ENCODE measurements around the gene AP1B1.

The AP1B1 gene

DNA sequence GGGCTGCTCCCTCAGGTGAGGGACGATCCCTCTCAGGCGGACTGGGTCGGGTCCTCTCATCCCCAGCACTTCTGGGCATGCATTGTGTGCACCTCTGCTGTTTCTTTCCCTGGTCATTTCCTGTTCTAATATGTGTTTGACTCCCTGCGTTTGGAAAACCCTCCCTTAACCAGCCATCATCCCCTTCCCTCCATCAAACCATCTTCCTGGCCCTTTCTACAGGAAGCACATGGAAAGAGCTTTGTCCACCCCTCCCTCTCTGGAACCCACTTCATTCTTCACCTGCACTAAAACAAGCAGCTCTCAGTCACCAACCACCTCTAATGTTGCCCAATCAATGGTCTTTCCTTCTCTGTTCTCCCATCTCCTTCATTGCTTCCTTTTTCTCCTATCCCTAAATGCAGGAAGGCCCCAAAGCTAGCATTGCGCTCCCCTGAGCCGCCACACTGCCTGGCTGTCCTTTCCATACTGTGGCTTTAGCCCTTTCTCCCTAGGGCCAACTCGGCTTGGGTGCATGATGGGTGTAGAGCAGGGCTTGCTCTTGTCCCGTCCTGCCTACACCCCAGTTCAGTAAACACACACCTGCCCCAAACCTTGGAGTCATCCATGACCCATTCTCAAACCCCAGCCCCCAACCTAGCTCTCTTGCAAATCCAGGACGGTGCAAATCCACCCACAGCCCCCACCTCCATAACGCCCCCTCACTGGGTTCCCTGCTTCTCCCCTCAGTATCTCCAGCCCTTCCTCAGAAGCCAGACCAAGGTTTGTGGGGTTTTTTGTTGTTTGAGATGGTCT lies 87.4 kb downstream of the AP1B1 start:
- Mint-ChIP-seq H3K9me3 (ENCODE audit: low read depth) (no peaks in the 10 kb centered on the region), H3K27me3 (peaks cover 2% of the 10 kb centered on the region), H3K36me3 (peaks cover 7% of the 10 kb centered on the region), H3K4me3 (no peak overlapping the region), H3K4me1 (ENCODE audit: low read depth) (peaks cover 5% of the 10 kb centered on the region), H3K27ac (peak overlapping the region; percentile 0)

DNA sequence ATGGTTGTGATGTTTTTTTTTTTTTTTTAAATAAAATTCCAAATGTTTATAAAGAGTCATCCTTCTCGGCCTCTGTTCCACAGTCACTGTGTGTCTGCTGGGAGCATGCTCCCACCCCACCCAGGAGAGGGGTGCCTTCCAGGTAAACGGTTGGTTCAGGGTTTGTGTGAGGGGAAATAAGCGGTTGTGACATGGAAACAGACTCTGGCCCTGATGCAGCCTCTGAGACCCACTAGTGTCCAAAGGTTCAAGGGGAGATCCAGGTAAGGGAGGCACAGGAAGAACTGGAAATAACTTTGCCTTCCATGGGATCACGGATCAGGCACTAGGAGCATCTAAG lies 87.9 kb downstream of the AP1B1 start:
- H3K4me1 Mint-ChIP-seq (ENCODE audit: low read depth), result peaks cover 2% of the 10 kb centered on the region
- peaks cover 7% of the 10 kb centered on the region for H3K36me3 Mint-ChIP-seq
- H3K27me3 Mint-ChIP-seq, result peaks cover 2% of the 10 kb centered on the region
- H3K9me3 Mint-ChIP-seq (ENCODE audit: low read depth), result no peaks in the 10 kb centered on the region
- H3K4me3 Mint-ChIP-seq, result no peak overlapping the region
- no peak overlapping the region for H3K27ac Mint-ChIP-seq

DNA sequence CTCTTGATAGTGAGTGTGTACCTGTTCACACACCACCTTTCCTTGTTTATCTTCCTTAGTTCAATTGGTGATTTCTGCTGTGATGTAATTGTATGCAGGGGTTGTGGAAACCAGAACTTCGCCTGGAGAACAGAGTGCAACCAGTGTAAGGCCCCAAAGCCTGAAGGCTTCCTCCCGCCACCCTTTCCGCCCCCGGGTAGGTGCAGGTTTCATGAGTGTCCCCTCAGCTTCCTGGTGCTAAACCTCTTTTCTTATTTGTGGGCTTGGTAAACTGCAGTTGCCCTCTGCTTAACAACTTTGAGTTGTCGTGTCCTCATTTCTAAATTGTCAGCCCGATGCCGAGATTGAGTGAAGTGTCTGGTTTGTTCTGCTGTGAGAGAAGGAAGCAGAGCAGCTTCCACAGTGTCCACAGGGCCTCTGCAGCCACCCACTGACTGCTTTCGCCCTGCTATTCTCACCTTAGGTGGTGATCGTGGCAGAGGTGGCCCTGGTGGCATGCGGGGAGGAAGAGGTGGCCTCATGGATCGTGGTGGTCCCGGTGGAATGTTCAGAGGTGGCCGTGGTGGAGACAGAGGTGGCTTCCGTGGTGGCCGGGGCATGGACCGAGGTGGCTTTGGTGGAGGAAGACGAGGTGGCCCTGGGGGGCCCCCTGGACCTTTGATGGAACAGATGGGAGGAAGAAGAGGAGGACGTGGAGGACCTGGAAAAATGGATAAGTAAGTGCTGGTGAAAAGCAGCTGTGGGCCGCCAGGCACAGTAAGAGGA lies 89.1 kb downstream of the AP1B1 start:
- peaks cover 7% of the 10 kb centered on the region for H3K36me3 Mint-ChIP-seq
- H3K9me3 Mint-ChIP-seq (ENCODE audit: low read depth), result no peaks in the 10 kb centered on the region
- no peak overlapping the region for H3K27ac Mint-ChIP-seq
- peaks cover 2% of the 10 kb centered on the region for H3K4me1 Mint-ChIP-seq (ENCODE audit: low read depth)
- H3K4me3 Mint-ChIP-seq, result no peak overlapping the region
- H3K27me3 Mint-ChIP-seq, result no peaks in the 10 kb centered on the region

DNA sequence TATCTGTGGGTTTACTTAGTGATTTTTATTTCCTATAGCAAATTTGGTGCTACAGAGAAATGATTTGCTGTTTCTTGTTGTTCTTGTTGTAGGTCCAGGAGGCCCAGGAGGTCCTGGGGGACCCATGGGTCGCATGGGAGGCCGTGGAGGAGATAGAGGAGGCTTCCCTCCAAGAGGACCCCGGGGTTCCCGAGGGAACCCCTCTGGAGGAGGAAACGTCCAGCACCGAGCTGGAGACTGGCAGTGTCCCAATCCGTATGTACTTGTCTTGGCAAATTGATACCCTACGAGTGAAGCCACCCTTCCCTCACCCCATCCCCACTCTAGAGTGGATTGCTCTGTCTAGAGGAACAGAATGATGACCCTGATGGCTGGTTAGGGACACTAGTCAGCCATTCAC lies 89.7 kb downstream of the AP1B1 start:
- H3K27me3 Mint-ChIP-seq, result no peaks in the 10 kb centered on the region
- no peaks in the 10 kb centered on the region for H3K9me3 Mint-ChIP-seq (ENCODE audit: low read depth)
- H3K36me3 Mint-ChIP-seq, result peaks cover 7% of the 10 kb centered on the region
- no peak overlapping the region for H3K27ac Mint-ChIP-seq
- no peak overlapping the region for H3K4me3 Mint-ChIP-seq
- peaks cover 2% of the 10 kb centered on the region for H3K4me1 Mint-ChIP-seq (ENCODE audit: low read depth)

DNA sequence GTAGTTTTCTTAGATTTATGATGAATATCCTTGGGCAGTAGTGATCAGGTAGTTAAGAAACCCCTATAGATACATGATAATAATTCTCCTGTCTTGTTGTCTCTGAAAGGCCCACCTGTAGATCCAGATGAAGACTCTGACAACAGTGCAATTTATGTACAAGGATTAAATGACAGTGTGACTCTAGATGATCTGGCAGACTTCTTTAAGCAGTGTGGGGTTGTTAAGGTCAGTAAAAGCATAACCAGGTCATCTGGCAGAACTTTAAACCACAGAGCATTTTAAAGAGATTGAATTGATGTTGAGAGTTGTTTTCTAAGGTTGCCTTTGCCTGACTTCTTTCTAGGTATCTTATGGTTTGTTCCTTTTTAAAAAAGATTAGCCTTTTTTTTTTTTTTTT lies 96.0 kb downstream of the AP1B1 start:
- no peaks in the 10 kb centered on the region for H3K27me3 Mint-ChIP-seq
- peaks cover 11% of the 10 kb centered on the region for H3K4me1 Mint-ChIP-seq (ENCODE audit: low read depth)
- no peak overlapping the region for H3K4me3 Mint-ChIP-seq
- H3K36me3 Mint-ChIP-seq, result peaks cover 2% of the 10 kb centered on the region
- H3K9me3 Mint-ChIP-seq (ENCODE audit: low read depth), result no peaks in the 10 kb centered on the region
- no peak overlapping the region for H3K27ac Mint-ChIP-seq

DNA sequence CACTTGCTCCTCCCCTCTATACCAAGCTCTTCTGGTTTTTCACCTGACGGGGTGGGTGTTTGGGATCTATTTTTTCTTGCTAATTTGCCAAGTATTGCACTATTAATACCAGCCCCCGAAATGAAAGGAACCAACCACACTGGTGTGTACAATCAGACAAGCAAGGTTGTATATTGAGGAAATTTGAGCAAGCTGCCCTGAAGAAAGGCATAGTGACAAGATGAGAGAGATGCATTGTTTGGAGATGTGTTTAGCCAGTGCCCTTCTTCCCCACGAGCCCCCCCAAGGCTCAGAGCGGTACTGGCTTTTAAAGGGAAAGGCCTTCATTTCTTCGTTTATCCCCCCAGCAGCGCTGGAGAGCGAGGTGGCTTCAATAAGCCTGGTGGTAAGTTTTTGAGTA lies 97.2 kb downstream of the AP1B1 start:
- Mint-ChIP-seq H3K4me3 (no peak overlapping the region), H3K4me1 (ENCODE audit: low read depth) (peaks cover 18% of the 10 kb centered on the region), H3K9me3 (ENCODE audit: low read depth) (no peaks in the 10 kb centered on the region), H3K27ac (peak overlapping the region; percentile 5), H3K36me3 (peaks cover 5% of the 10 kb centered on the region), H3K27me3 (no peaks in the 10 kb centered on the region)

DNA sequence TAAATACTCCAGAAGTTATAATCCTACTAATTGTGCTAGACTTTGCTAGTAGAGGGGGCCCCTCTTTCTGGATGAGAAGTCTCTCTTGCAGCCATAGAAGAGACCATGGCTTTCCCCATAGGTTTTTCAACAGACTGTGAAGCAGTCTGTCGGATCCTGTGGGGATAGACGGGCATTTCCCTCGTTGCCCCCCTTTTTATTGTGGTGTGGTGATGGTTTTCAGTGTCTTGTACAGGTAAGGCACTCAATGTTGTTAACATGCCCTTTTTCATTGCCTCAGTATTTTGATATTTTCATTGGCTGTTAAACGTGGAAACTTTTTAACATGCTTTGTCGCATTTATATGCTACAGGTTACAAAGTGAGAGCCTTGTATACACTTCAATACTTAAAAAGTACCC lies 98.3 kb downstream of the AP1B1 start:
- Mint-ChIP-seq H3K9me3 (ENCODE audit: low read depth) (no peaks in the 10 kb centered on the region), H3K4me1 (ENCODE audit: low read depth) (peaks cover 20% of the 10 kb centered on the region), H3K27ac (no peak overlapping the region), H3K27me3 (no peaks in the 10 kb centered on the region), H3K36me3 (peaks cover 5% of the 10 kb centered on the region), H3K4me3 (no peak overlapping the region)

DNA sequence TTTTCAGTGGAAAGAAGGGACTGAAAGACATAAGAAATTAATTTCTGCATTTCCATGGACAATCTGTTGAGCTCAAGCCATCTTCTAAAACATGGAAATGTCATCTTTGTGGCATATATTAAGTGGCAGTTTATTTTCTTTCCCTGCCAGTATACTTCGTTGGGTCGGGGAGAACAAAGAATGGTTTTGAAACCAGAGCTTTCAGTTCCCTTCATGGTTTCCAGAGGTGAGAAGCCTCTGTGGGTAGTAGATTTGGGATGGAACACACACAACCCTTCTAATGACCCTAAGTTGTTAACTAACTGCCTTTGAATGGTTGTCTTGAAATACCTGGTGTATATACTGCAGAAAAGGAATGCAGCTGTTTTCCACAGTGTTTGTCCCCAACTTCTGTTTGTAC lies 99.5 kb downstream of the AP1B1 start:
- Mint-ChIP-seq H3K9me3 (ENCODE audit: low read depth) (no peaks in the 10 kb centered on the region), H3K4me3 (no peak overlapping the region), H3K36me3 (peaks cover 10% of the 10 kb centered on the region), H3K27me3 (no peaks in the 10 kb centered on the region), H3K27ac (peak overlapping the region; percentile 10), H3K4me1 (ENCODE audit: low read depth) (peaks cover 25% of the 10 kb centered on the region)

DNA sequence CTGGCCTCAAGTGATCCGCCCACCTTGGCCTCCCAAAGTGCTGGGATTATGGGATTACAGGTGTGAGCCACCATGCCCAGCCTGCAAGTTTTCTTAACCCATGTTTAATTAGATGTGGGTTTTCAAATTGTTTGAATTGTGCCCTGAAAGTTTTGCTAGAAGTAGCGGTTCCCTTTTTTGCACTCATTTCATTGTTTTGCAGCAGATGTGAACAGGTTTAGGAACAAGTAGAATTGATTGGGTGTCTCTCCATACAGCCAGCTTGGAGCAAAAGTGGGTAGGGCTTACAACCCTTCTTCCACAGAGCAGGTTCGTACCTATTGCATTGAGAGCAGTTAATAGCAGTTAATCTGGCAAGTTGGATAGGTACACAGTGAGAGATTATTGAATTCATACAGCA lies 104.2 kb downstream of the AP1B1 start:
- Mint-ChIP-seq H3K27ac (peak overlapping the region; percentile 12), H3K36me3 (peaks cover 13% of the 10 kb centered on the region), H3K4me1 (ENCODE audit: low read depth) (peaks cover 32% of the 10 kb centered on the region), H3K9me3 (ENCODE audit: low read depth) (no peaks in the 10 kb centered on the region), H3K4me3 (no peak overlapping the region), H3K27me3 (no peaks in the 10 kb centered on the region)

DNA sequence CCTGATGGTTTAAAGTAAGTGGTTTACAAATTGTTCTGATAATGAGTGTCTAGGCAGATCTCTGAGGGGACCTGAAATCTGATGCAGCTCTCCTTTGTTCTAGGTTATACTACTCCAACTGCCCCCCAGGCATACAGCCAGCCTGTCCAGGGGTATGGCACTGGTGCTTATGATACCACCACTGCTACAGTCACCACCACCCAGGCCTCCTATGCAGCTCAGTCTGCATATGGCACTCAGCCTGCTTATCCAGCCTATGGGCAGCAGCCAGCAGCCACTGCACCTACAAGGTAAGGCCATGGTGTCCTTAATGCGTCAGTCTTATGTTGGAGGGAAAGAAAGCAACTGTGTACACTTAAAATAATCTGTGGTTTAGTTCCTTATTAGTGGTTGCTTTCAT lies 110.4 kb downstream of the AP1B1 start:
- Mint-ChIP-seq H3K4me3 (no peak overlapping the region), H3K9me3 (ENCODE audit: low read depth) (no peaks in the 10 kb centered on the region), H3K27ac (peak overlapping the region; percentile 73), H3K27me3 (no peaks in the 10 kb centered on the region), H3K4me1 (ENCODE audit: low read depth) (peaks cover 59% of the 10 kb centered on the region), H3K36me3 (peaks cover 18% of the 10 kb centered on the region)
